Ovary (tissue), 9 donors: Measurements from ENCODE around the gene OR2S2. TPM values are rescaled to one million over a fixed set of nuclear protein-coding genes. Genes with fewer than 3 reads are reported as not detected.

Source experiments
- DNase-seq, 5 donors: peaks; one replicate each; pipeline ENCODE4 v3.0.0-alpha.2; 2019 to 2020
- H3K27ac ChIP-seq, 2 donors: fragments of 200-600 bp; one replicate each; pipeline versions ENCODE4 v1.5.1 to v1.8.0; 2019 to 2022
- H3K27me3 ChIP-seq: fragments of 200-600 bp; one replicate; pipeline ENCODE4 v1.8.0; 2022
- H3K36me3 ChIP-seq: fragments of 200-600 bp; sonication (generic); one replicate; pipeline ENCODE4 v1.5.1; 2019
- H3K4me1 ChIP-seq: one replicate; pipeline ENCODE4 v1.8.1; 2013; ENCODE audit warnings: mild to moderate bottlenecking, moderate library complexity; ENCODE audit not compliant: insufficient read depth
- H3K4me3 ChIP-seq: fragments of 200-600 bp; sonication (generic); one replicate; pipeline ENCODE4 v1.5.1; 2017
- H3K9me3 ChIP-seq, 2 donors: fragments of 200-600 bp in 1 of 2; sonication (generic) in 1 of 2; one replicate each; pipeline versions ENCODE4 v1.5.1 to v1.8.1; 2013 to 2019; ENCODE audit warnings: mild to moderate bottlenecking in 1 of 2, moderate library complexity in 1 of 2
- EP300 ChIP-seq: sonication (generic); formaldehyde crosslinking; IDR thresholded peaks from one replicate; pipeline ENCODE4 v1.6.1; 2017; ENCODE audit warnings: antibody characterized with exemption
- POLR2A ChIP-seq: fragments of 450-650 bp; IDR thresholded peaks from one replicate; pipeline ENCODE4 v1.6.1; 2017; ENCODE audit warnings: antibody characterized with exemption, mild to moderate bottlenecking, moderate library complexity
- WGBS, 3 donors: extraction: QIAGEN DNeasy Blood & Tissue Kit in 1 of 3; methylation state at CpG; one replicate each; pipeline versions ENCODE4 v1.1.5 to v1.1.7; 2013 to 2017; 5-methylcytosine and 5-hydroxymethylcytosine counted together
- intact Hi-C, 4 donors: fragments of 100-400 bp; cut with DNase I; formaldehyde crosslinking; loops; one replicate each; pipeline versions ENCODE4 v1.11.0 to v1.15.1; 2022 to 2023
- polyA plus RNA-seq, 2 donors: library from polyadenylated mRNA; stranded (reverse); fragments of 200-250 nt in 1 of 2; fragments of 350-450 nt in 1 of 2; fragmentation: Illumina TruSeq in 1 of 2; extraction: RNeasy Lipid Tissue Mini Kit (QIAGEN cat#74804) in 1 of 2; gene quantifications; one replicate each; pipeline ENCODE4 v1.2.3, GENCODE V29; 2013 to 2014
- total RNA-seq, 7 donors: library from RNA; depleted of rRNA in 2 of 7; stranded (reverse); fragments of >200 nt in 2 of 7; fragmentation: NEBNext Ultra II Directional in 3 of 7; extraction: Animal tissue kit (Norgen Biotek cat#: 25700) in 3 of 7; gene quantifications; one replicate each; pipeline versions ENCODE4 v1.1.0 to v1.2.4, GENCODE V29; 2016 to 2023
- TF ChIP-seq, protein P1 (sequence below), 3 donors: fragments of 450-650 bp in 2 of 3; fragments of 200-600 bp in 1 of 3; IDR thresholded peaks; one replicate each; pipeline versions ENCODE4 v1.5.1 to v1.8.0; 2016 to 2022; ENCODE audit warnings: antibody characterized with exemption in 3 of 3, mild to moderate bottlenecking in 1 of 3
- donor health status: DM: no; HTN: no; CAD: no; lungs with moderate emphysema.
- donor health status: DM: no; HTN: no; CAD: no.
- donor health status: Bipolar disorder and iron deficiency.
- donor health status: DM: yes; HTN: yes; CAD: no.
- donor health status: DM: no; HTN: no; CAD: no.
- donor health status: DM: yes; HTN: yes; CAD: no.

OR2S2 gene
- total and polyA plus RNA-seq, 9 donors: not detected

DNA sequence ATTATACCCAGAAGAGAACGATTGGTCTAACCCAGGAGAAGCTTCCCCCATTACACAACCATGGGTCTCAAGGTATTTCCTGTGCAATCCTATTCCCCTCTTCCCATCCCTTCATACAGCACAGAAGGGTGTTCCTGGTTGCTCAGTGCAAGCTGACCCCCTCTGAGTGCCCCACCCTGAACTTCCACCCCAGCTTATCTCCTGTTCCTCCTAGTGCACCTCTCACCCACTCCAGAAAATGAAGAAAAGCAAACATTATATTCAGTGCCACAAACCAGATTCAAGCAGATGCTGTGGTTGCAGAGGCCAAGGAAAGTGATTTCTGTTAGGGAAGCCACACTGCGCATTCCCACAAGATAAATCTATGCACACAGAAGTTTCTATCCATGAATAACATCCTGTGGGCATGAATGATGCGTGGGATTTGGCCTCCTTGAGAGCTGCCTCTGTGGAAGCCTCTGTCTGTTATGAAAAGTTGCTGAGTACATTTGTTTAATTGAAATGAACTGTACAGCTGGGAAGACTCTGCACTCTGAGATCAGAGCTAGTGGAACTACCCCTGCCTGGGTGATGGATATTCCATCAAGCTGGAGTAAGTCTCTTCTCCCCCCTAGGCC is 2.2 kb upstream of the OR2S2 start:
- no peaks in the 10 kb centered on the region for H3K9me3 ChIP-seq
- no peaks in the 10 kb centered on the region for H3K27me3 ChIP-seq
- intact Hi-C loops: loop anchor here in 1 of 4 donors (5.0 to 10.0 kb wide), 2 partner anchors 65 to 367 kb away; no protein-coding TSS in a partner anchor
- H3K4me3 ChIP-seq: no peak overlapping the region
- TF ChIP-seq, protein P1, sequence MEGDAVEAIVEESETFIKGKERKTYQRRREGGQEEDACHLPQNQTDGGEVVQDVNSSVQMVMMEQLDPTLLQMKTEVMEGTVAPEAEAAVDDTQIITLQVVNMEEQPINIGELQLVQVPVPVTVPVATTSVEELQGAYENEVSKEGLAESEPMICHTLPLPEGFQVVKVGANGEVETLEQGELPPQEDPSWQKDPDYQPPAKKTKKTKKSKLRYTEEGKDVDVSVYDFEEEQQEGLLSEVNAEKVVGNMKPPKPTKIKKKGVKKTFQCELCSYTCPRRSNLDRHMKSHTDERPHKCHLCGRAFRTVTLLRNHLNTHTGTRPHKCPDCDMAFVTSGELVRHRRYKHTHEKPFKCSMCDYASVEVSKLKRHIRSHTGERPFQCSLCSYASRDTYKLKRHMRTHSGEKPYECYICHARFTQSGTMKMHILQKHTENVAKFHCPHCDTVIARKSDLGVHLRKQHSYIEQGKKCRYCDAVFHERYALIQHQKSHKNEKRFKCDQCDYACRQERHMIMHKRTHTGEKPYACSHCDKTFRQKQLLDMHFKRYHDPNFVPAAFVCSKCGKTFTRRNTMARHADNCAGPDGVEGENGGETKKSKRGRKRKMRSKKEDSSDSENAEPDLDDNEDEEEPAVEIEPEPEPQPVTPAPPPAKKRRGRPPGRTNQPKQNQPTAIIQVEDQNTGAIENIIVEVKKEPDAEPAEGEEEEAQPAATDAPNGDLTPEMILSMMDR (IDR thresholded peaks at IDR 0.05): no peak
- no peak for TF ChIP-seq EP300
- TF ChIP-seq POLR2A: no peak
- no peak overlapping the region for H3K27ac ChIP-seq
- 20 to 39% (median 22%) methylated on average over 3 of the region's 3 CpGs for WGBS, 3 donors
- DNase-seq: no peak
- H3K4me1 ChIP-seq: no peaks in the 10 kb centered on the region
- H3K36me3 ChIP-seq: no peaks in the 10 kb centered on the region

DNA sequence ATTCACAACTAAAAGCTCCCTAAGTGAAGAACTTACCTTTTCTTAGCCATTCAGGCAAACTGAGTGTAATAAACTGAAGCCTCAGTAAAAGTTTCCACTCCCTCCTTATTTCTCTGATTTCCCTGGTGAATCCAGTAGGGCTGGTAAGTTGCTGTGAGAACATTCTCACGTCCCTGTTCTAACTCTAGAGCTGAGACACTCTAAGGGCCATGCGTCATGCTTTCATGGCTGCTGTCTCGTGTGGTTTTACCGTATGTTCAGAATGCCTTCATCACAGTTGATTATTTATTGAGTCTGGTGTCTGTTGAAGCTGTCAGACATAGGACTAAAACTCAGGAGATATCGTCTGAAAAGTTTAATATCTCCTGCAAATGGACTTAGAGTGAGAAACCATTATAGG is 1.3 kb downstream of the OR2S2 start:
- 80 to 86% (median 82%) methylated on average over 5 of the region's 5 CpGs for WGBS, 3 donors
- TF ChIP-seq, protein P1 (IDR thresholded peaks at IDR 0.05): no peak
- no peak for TF ChIP-seq POLR2A
- no peak for TF ChIP-seq EP300
- no peaks in the 10 kb centered on the region for H3K9me3 ChIP-seq
- no peaks in the 10 kb centered on the region for H3K36me3 ChIP-seq
- no peaks in the 10 kb centered on the region for H3K4me1 ChIP-seq
- no peak overlapping the region for H3K27ac ChIP-seq
- no peaks in the 10 kb centered on the region for H3K27me3 ChIP-seq
- no peak overlapping the region for H3K4me3 ChIP-seq
- DNase-seq: no peak
- intact Hi-C loops: loop anchor here in 3 of 4 donors (5.0 to 10.0 kb wide), 2 partner anchors 218 to 371 kb away; no protein-coding TSS in a partner anchor

DNA sequence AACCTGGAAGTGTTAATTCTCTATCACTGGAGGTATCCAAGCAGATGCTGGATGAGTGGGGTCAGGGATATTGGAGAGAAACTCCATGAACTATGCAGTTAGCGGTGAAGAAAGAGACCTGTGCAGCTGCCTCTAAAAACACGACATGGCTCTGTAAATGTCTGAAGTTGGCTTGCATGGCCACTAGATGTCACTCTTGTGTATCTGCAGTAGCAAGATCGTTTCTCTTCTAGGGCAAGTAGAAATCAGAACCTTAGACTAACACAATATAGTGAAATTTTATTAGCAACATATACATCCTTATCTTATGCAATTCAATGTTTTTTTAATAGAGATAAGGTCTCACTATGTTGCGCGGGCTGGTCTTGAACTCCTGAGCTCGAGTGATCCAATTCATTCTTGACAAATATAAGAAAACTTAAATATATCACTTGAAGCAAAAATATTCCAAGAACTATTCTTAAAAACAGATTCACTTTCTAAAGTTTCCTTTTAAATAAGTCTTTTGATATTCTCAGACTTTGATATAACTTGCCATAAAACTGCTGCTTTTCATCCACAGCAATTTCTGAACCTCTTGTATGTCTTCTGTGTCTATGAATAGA is 2.9 kb downstream of the OR2S2 start:
- no peaks in the 10 kb centered on the region for H3K9me3 ChIP-seq
- DNase-seq: peak in 2 of 5 donors; percentile 25 to 66
- 3 to 5% (median 3%) methylated on average over 6 of the region's 6 CpGs for WGBS, 3 donors
- H3K36me3 ChIP-seq: no peaks in the 10 kb centered on the region
- TF ChIP-seq EP300: no peak
- TF ChIP-seq, protein P1 (IDR thresholded peaks at IDR 0.05): peak; percentile 45 to 73 (median 65)
- intact Hi-C loops: loop anchor here in 3 of 4 donors (5.0 to 10.0 kb wide), 3 partner anchors 52 to 372 kb away; no protein-coding TSS in a partner anchor
- no peak overlapping the region for H3K27ac ChIP-seq
- H3K4me3 ChIP-seq: no peak overlapping the region
- H3K4me1 ChIP-seq: no peaks in the 10 kb centered on the region
- no peaks in the 10 kb centered on the region for H3K27me3 ChIP-seq

DNA sequence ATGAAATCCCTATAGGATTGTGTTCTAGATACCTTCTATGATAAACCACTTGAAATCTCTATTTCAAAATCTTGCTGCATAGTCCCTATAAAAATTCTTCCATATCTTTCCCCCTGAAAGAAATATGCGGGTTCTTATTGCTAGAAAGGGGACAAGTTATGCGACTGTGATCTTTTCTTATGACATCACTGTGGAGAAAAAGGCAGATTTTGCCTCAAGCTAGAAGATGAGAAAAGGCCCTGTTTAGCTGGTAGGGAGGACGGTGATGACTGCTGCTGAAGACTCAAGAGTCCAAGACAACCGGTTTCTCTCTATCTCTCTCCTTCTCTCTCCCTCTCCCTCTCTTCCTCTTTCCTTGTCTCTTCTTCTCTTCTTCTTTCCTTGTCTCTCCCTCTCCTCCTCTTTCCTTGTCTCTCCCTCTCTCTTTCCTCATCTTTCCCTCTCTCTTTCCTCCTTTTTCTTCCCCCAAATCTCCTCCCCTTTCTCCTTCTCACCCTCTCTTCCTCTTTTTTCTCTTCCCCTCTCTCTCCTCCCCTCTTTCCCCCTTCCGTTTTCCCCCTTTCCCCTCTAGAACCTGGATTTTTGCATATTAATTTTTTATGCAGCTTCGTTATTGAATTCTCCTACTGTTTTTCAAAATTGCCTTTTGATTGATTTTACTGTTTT is 5.3 kb downstream of the OR2S2 start:
- TF ChIP-seq EP300: no peak
- TF ChIP-seq, protein P1 (IDR thresholded peaks at IDR 0.05): no peak
- no peak for TF ChIP-seq POLR2A
- Histone ChIP-seq H3K4me1 (no peaks in the 10 kb centered on the region), H3K4me3 (no peak overlapping the region), H3K9me3 (no peaks in the 10 kb centered on the region), H3K27me3 (no peaks in the 10 kb centered on the region), H3K27ac (no peak overlapping the region), H3K36me3 (no peaks in the 10 kb centered on the region)
- 63 to 76% (median 74%) methylated on average over 6 of the region's 6 CpGs for WGBS, 3 donors
- no peak for DNase-seq
- intact Hi-C loops: loop anchor here in 2 of 4 donors (5.0 to 10.0 kb wide), 2 partner anchors 55 to 222 kb away; no protein-coding TSS in a partner anchor
